Psoas muscle (tissue), 8 donors: ENCODE measurements around the gene TOR1A. TPM values are rescaled to one million over a fixed set of nuclear protein-coding genes. Genes with fewer than 3 reads are reported as not detected.

Experiments used
- ATAC-seq, 4 donors: fragments of 200-7000 bp; cut with Tn5 transposase; one replicate each; pipeline ENCODE4 v1.9.1; 2020; ENCODE audit warnings: moderate library complexity in 3 of 4, mild to moderate bottlenecking in 2 of 4
- DNase-seq, 2 donors: peaks; one replicate each; pipeline ENCODE4 v3.0.0-alpha.2; 2020
- H3K27ac ChIP-seq: fragments of 200-600 bp; one replicate; pipeline ENCODE4 v1.8.0; 2022
- H3K27me3 ChIP-seq, 3 donors: fragments of 200-600 bp in 1 of 3; one replicate each; pipeline versions ENCODE4 v1.6.1 to v1.8.0; 2013 to 2022; ENCODE audit warnings: low read length in 2 of 3, mild to moderate bottlenecking in 2 of 3, moderate library complexity in 1 of 3; ENCODE audit not compliant: insufficient read depth in 3 of 3
- H3K36me3 ChIP-seq, 2 donors: fragments of 200-600 bp in 1 of 2; one replicate each; pipeline versions ENCODE4 v1.6.1 to v1.8.0; 2013 to 2022; ENCODE audit warnings: low read depth in 1 of 2, mild to moderate bottlenecking in 1 of 2, moderate library complexity in 1 of 2; ENCODE audit not compliant: insufficient read depth in 1 of 2
- H3K4me1 ChIP-seq: fragments of 200-600 bp; one replicate; pipeline ENCODE4 v1.8.0; 2022
- H3K4me3 ChIP-seq: fragments of 200-600 bp; one replicate; pipeline ENCODE4 v1.8.0; 2022; ENCODE audit warnings: mild to moderate bottlenecking
- H3K9me3 ChIP-seq: fragments of 200-600 bp; one replicate; pipeline ENCODE4 v1.8.0; 2022
- WGBS, 3 donors: extraction: QIAGEN DNeasy Blood & Tissue Kit; methylation state at CpG; one replicate each; pipeline versions ENCODE4 v1.1.6 to v1.1.7; 2013; 5-methylcytosine and 5-hydroxymethylcytosine counted together
- intact Hi-C, 2 donors: fragments of 100-400 bp; cut with DNase I; formaldehyde crosslinking; loops; one replicate each; pipeline versions ENCODE4 v1.11.0 to v1.14.2; 2022
- polyA plus RNA-seq, 3 donors: library from polyadenylated mRNA; stranded (reverse); fragments of 200-250 nt; gene quantifications; one replicate each; pipeline ENCODE4 v1.2.3, GENCODE V29; 2013
- total RNA-seq, 4 donors: library from RNA; stranded (reverse); fragmentation: NEBNext Ultra II Directional in 2 of 4; extraction: Animal tissue kit (Norgen Biotek cat#: 25700) in 2 of 4; gene quantifications; one replicate each; pipeline versions ENCODE4 v1.2.1 to v1.2.4, GENCODE V29; 2021 to 2023
- TF ChIP-seq, protein P1 (sequence below): fragments of 200-600 bp; IDR thresholded peaks from one replicate; pipeline ENCODE4 v1.8.0; 2022; ENCODE audit warnings: antibody characterized with exemption
- donor health status: healthy with polysubstance abuse.
- donor health status: DM: no; HTN: no; CAD: no; lungs with moderate emphysema.
- donor health status: Bipolar disorder and iron deficiency.
- donor health status: healthy.
- donor health status: DM: yes; HTN: yes; CAD: no.
- donor health status: DM: no; HTN: no; CAD: no.
- donor health status: DM: no; HTN: no; CAD: no.
- donor health status: DM: yes; HTN: yes; CAD: no.

The TOR1A gene
- total and polyA plus RNA-seq, 7 donors = 10.4 to 25.4 (median 17.9) TPM

DNA sequence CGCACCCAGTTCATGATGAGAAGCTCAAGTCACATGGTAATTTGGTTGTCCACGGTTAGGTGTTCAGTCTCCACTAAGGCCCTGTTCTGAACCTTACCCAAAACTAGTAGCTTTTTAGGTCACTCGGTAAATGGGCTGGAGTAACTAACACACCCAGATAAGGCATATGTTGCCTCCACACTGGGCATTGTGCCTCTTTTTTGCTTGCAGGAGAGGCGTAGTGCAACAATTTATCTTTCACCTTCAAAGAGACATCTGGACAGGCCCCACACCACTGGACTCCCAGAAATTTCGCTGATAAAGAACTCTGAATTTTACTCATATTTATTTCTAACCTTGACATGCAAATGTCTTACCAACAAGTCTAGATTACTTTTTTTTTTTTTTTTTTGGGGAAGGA is 54.3 kb downstream of the TOR1A start:
- Histone ChIP-seq H3K9me3 (no peaks in the 10 kb centered on the region), H3K4me1 (no peaks in the 10 kb centered on the region), H3K4me3 (no peak overlapping the region), H3K27ac (no peak overlapping the region), H3K27me3 (peaks cover 0 to 5% (median 0%) of the 10 kb centered on the region in 3 donors), H3K36me3 (no peaks in the 10 kb centered on the region)
- no peak for ATAC-seq
- TF ChIP-seq, protein P1, sequence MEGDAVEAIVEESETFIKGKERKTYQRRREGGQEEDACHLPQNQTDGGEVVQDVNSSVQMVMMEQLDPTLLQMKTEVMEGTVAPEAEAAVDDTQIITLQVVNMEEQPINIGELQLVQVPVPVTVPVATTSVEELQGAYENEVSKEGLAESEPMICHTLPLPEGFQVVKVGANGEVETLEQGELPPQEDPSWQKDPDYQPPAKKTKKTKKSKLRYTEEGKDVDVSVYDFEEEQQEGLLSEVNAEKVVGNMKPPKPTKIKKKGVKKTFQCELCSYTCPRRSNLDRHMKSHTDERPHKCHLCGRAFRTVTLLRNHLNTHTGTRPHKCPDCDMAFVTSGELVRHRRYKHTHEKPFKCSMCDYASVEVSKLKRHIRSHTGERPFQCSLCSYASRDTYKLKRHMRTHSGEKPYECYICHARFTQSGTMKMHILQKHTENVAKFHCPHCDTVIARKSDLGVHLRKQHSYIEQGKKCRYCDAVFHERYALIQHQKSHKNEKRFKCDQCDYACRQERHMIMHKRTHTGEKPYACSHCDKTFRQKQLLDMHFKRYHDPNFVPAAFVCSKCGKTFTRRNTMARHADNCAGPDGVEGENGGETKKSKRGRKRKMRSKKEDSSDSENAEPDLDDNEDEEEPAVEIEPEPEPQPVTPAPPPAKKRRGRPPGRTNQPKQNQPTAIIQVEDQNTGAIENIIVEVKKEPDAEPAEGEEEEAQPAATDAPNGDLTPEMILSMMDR = no peak
- DNase-seq = no peak
- WGBS, 3 donors = 79 to 87% (median 81%) methylated on average over 5 of the region's 5 CpGs
- intact Hi-C loops = no loop called here

DNA sequence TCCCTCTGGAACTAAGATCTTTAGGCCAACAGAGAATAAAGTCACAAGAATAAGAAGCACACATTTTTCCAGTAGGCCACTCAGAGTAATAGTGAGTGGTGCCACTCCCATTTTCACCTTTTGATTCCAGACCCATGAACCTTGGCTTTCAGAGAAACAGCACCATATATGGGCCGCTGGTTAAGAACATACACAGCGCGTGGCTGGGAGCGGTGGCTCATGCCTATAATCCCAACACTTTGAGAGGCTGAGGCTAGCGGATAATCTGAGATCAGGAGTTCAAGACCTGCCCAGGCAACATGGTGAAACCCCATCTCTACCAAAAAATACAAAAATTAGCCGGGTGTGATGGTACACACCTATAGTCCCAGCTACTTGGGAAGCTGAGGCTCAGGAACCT is 55.5 kb downstream of the TOR1A start:
- Histone ChIP-seq H3K27ac (no peak overlapping the region), H3K27me3 (peaks cover 0 to 3% (median 0%) of the 10 kb centered on the region in 3 donors), H3K36me3 (no peaks in the 10 kb centered on the region), H3K4me3 (no peak overlapping the region), H3K4me1 (no peaks in the 10 kb centered on the region), H3K9me3 (no peaks in the 10 kb centered on the region)
- DNase-seq = no peak
- 93 to 95% (median 94%) methylated on average over 6 of the region's 6 CpGs for WGBS, 3 donors
- intact Hi-C loops = no loop called here
- no peak for ATAC-seq
- TF ChIP-seq, protein P1 = no peak

DNA sequence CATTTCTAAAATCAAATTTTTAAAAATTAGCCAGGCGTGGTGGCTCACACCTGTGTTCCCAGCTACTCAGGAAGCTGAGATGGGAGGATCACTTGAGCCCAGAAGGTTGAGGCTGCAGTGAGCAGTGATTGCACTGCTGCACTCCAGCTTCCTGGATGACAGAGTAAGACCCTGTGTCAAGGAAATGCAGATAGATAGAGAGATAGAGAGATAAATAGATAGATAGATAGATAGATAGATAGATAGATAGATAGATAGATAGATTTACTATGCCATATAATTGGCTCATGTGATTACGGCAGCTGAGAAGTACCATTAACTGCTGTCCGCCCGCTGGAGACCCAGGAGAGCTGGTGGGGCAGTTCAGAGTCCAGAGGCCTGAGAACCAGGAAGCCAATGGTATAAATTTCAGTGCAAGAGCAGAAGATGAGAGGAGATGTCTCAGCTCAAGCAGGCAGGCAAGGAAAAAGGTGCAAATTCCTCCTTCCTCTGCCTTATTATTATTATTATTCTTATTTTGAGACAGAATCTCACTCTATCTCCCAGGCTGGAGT is 58.1 kb downstream of the TOR1A start:
- 77 to 86% (median 86%) methylated on average over 4 of the region's 4 CpGs for WGBS, 3 donors
- intact Hi-C loops = no loop called here
- TF ChIP-seq, protein P1 = no peak

DNA sequence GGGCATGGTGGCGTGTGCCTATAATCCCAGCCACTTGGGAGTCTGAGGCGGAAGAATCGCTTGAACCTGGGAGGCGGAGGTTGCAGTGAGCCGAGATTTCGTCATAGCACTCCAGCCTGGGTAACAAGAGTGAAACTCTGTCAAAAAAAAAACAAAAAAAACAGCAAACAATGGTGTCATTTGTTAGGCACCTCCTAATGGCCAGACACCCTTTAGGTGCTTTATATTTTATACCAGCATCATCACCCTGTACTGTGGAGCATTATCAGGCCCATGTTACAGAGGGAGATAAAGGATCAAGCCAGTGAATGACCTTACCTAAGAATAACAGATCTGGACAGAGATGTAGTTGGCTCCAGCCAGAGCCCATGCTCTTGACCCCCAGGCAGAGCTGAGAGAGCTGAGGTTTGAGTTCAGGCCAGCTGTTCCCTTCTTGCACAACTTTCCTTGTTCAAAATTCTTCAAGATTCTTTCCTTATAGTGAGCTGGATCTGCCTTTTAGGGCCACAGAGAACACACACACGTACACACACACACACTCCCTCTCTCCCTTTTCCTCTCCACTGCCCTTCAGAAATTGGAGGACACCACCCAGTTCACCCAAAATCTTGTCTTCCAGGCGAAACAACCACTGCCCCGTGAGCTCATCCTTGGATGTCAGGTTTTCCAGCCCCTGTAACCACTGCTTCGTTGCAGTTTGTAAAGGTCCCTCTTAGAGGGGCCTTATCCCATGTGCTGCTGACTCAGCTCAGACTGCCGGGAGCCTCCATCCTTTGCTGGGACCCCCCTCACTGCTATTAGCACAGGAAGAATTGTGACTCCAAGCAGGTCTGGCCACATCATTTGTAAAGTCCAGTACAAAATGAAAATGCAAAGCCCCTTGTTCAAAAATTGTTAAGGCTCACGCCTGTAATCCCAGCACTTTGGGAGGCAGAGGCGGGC is 60.7 kb downstream of the TOR1A start:
- H3K4me1 ChIP-seq = no peaks in the 10 kb centered on the region
- TF ChIP-seq, protein P1 = no peak
- peak overlapping the region; percentile 53 for H3K27ac ChIP-seq
- DNase-seq (no peak), ATAC-seq (peak; percentile 13 to 59 (median 42))
- no peaks in the 10 kb centered on the region for H3K36me3 ChIP-seq
- H3K27me3 ChIP-seq = peaks cover 0 to 11% (median 2%) of the 10 kb centered on the region in 3 donors
- intact Hi-C loops = no loop called here
- no peaks in the 10 kb centered on the region for H3K9me3 ChIP-seq
- H3K4me3 ChIP-seq = no peak overlapping the region
- WGBS, 3 donors = 68 to 72% (median 71%) methylated on average over 13 of the region's 13 CpGs

More for the DNA sequence above, 58.1 kb downstream of the TOR1A start:
- no peak for ATAC-seq
- H3K4me1 ChIP-seq = no peaks in the 10 kb centered on the region
- H3K36me3 ChIP-seq = no peaks in the 10 kb centered on the region
- H3K27ac ChIP-seq = no peak overlapping the region
- no peak overlapping the region for H3K4me3 ChIP-seq
- no peaks in the 10 kb centered on the region for H3K9me3 ChIP-seq
- no peaks in the 10 kb centered on the region for H3K27me3 ChIP-seq
- no peak for DNase-seq

Other genes with a start within 250 kb of the TOR1A start
- not detected for gene C9orf50, start 203.0 kb downstream of the TOR1A start, total RNA-seq
- gene C9orf50, start 203.0 kb downstream of the TOR1A start, polyA plus RNA-seq = not detected
- 10 to 100 TPM; 67.5 to 98.2 (median 72.0) TPM for gene NTMT1, start 198.0 kb downstream of the TOR1A start, total RNA-seq
- 100 to 1,000 TPM in 2 of 3 donors, 10 to 100 TPM in 1; 92.9 to 178 (median 112) TPM for gene NTMT1, start 198.0 kb downstream of the TOR1A start, polyA plus RNA-seq
- gene ASB6, start 182.0 kb downstream of the TOR1A start, total RNA-seq = 10 to 100 TPM in 1 of 4 donors, 1 to 10 TPM in 3; 6.3 to 11.9 (median 8.6) TPM
- gene ASB6, start 182.0 kb downstream of the TOR1A start, polyA plus RNA-seq = 10 to 100 TPM in 2 of 3 donors, 1 to 10 TPM in 1; 8.0 to 20.2 (median 14.9) TPM
- gene PRRX2, start 158.5 kb downstream of the TOR1A start, total RNA-seq = 1 to 10 TPM in 1 of 4 donors, under 1 TPM in 3; 0.27 to 1.1 (median 0.50) TPM
- gene PRRX2, start 158.5 kb downstream of the TOR1A start, polyA plus RNA-seq = under 1 TPM; 0.03 to 0.52 (median 0.34) TPM
- under 1 TPM; 0.32 to 0.67 (median 0.50) TPM for gene PTGES, start 71.1 kb downstream of the TOR1A start, total RNA-seq
- gene PTGES, start 71.1 kb downstream of the TOR1A start, polyA plus RNA-seq = under 1 TPM; 0.32 to 0.68 (median 0.40) TPM
- 10 to 100 TPM; 13.5 to 15.9 (median 14.3) TPM for gene TOR1B, start 21.0 kb downstream of the TOR1A start, total RNA-seq
- gene TOR1B, start 21.0 kb downstream of the TOR1A start, polyA plus RNA-seq = 10 to 100 TPM; 13.0 to 30.1 (median 15.9) TPM
- 10 to 100 TPM; 37.1 to 53.2 (median 44.5) TPM for gene C9orf78, start 11.1 kb upstream of the TOR1A start, total RNA-seq
- 100 to 1,000 TPM in 1 of 3 donors, 10 to 100 TPM in 2; 73.0 to 157 (median 98.0) TPM for gene C9orf78, start 11.1 kb upstream of the TOR1A start, polyA plus RNA-seq
- 10 to 100 TPM; 12.6 to 18.4 (median 16.5) TPM for gene USP20, start 11.3 kb upstream of the TOR1A start, total RNA-seq
- 10 to 100 TPM in 2 of 3 donors, 1 to 10 TPM in 1; 9.5 to 16.2 (median 11.1) TPM for gene USP20, start 11.3 kb upstream of the TOR1A start, polyA plus RNA-seq
- 10 to 100 TPM; 23.7 to 30.1 (median 27.5) TPM for gene FNBP1, start 219.1 kb upstream of the TOR1A start, total RNA-seq
- gene FNBP1, start 219.1 kb upstream of the TOR1A start, polyA plus RNA-seq = 10 to 100 TPM in 2 of 3 donors, 1 to 10 TPM in 1; 4.6 to 30.5 (median 10.1) TPM
- 10 to 100 TPM; 18.2 to 25.9 (median 22.8) TPM for gene GPR107, start 229.8 kb upstream of the TOR1A start, total RNA-seq
- 10 to 100 TPM in 2 of 3 donors, 1 to 10 TPM in 1; 8.9 to 28.1 (median 14.9) TPM for gene GPR107, start 229.8 kb upstream of the TOR1A start, polyA plus RNA-seq